HG02571 (cell line): ENCODE measurements around the gene HOXD12.

Experiments
- ATAC-seq: cut with Tn5 transposase; IDR thresholded peaks from one replicate; pipeline ENCODE4 v1.9.1; 2021; ENCODE audit warnings: mild to moderate bottlenecking, moderate library complexity; ENCODE audit not compliant: unreplicated experiment

HOXD12 gene

GRCh38 chr2:176147210-176147799 lies 47.7 kb downstream of the HOXD12 start:
- ATAC-seq, result no peak

- ATAC-seq, result no peak
These were observed 48.4 kb downstream of the HOXD12 start for GRCh38 chr2:176147800-176148496.

GRCh38 chr2:176148751-176149421 lies 49.3 kb downstream of the HOXD12 start:
- ATAC-seq, result no peak

GRCh38 chr2:176149481-176149938 lies 49.9 kb downstream of the HOXD12 start:
- ATAC-seq, result no peak

GRCh38 chr2:176149939-176150583 lies 50.5 kb downstream of the HOXD12 start:
- ATAC-seq, result no peak

- ATAC-seq, result no peak
These were observed 51.2 kb downstream of the HOXD12 start for GRCh38 chr2:176150584-176151441.

- no peak for ATAC-seq
These were observed 52.1 kb downstream of the HOXD12 start, which contains the start of gene HOXD4 for GRCh38 chr2:176151442-176152287. HOXD4 (plus strand) TSS chr2:176151550; CDS start chr2:176151634, 84 bp downstream.
